ENCODE data around the gene HNF1A. TPM values are rescaled to one million over a fixed set of nuclear protein-coding genes. Genes with fewer than 3 reads are reported as not detected.
A peak's percentile ranks its signal among the peaks of the same experiment; 100 is the strongest.

HNF1A gene
- polyA plus RNA-seq, 3 donors = 0.03 TPM; not detected in 2

- DNase-seq = no peak
- no peaks in the 10 kb centered on the region for H3K79me2 ChIP-seq (ENCODE audit: insufficient read depth, low read length)
- no peak overlapping the region for H3K4me3 Mint-ChIP-seq
- H3K4me1 Mint-ChIP-seq = peaks cover 66% of the 10 kb centered on the region
- H3K27ac ChIP-seq (ENCODE audit: low read depth in 1 of 2, low read length in 2 of 2) = no peak overlapping the region
- H4K20me1 ChIP-seq (ENCODE audit: insufficient read depth, low read length) = no peaks in the 10 kb centered on the region
- intact Hi-C loops (cut with micrococcal nuclease) = no loop called here
- H3K4me1 ChIP-seq (ENCODE audit: control insufficient read depth in 1 of 2, insufficient read depth in 2 of 2, low read length in 2 of 2) = peaks cover 52 to 63% of the 10 kb centered on the region in 2 donors
- no peak overlapping the region for H3K4me2 ChIP-seq (replicated peaks; ENCODE audit: extremely low read depth, low read length, poor library complexity, severe bottlenecking)
- H3K9ac ChIP-seq (ENCODE audit: insufficient read depth, low read length, poor library complexity, severe bottlenecking) = no peak overlapping the region
- H3K4me3 ChIP-seq (replicated peaks in 1 of 3; ENCODE audit: low read depth in 2 of 3, low read length in 3 of 3) = no peak overlapping the region
- TF ChIP-seq CTCF (IDR thresholded peaks at IDR 0.05) = no peak
- peaks cover 0 to 2% (median 0%) of the 10 kb centered on the region in 3 donors for H3K27me3 Mint-ChIP-seq (ENCODE audit: low read depth in 3 of 3)
- H3K9me3 ChIP-seq (replicated peaks in 1 of 2; ENCODE audit: control insufficient read depth in 1 of 2, insufficient read depth in 1 of 2, low read length in 2 of 2) = no peaks in the 10 kb centered on the region
- no CpG with 5 or more reads among the region's 4 CpGs for WGBS (ENCODE audit: insufficient coverage)
- no peaks in the 10 kb centered on the region for H3K36me3 Mint-ChIP-seq
- H3K27me3 ChIP-seq (ENCODE audit: control insufficient read depth in 2 of 2, insufficient read depth in 2 of 2, low read length in 2 of 2) = no peaks in the 10 kb centered on the region
- no peaks in the 10 kb centered on the region for H3K9me3 Mint-ChIP-seq
- H3K36me3 ChIP-seq (replicated peaks in 1 of 2; ENCODE audit: control insufficient read depth in 1 of 2, insufficient read depth in 2 of 2, low read length in 2 of 2) = no peaks in the 10 kb centered on the region
- H2AFZ ChIP-seq (ENCODE audit: insufficient read depth, low read depth, low read length, poor library complexity, severe bottlenecking) = no peak overlapping the region
- H3K27ac Mint-ChIP-seq = peak overlapping the region in 2 of 7 donors; percentile 37 to 39
Observed at GRCh38 chr12:120941412-120941811, 36.9 kb upstream of the HNF1A start.

- no peak overlapping the region for H3K9ac ChIP-seq (ENCODE audit: insufficient read depth, low read length, poor library complexity, severe bottlenecking)
- WGBS (ENCODE audit: insufficient coverage) = 50% methylated on average over 1 of the region's 3 CpGs
Observed at GRCh38 chr12:120941846-120942405, 36.4 kb upstream of the HNF1A start.

More at GRCh38 chr12:120941846-120942405, 36.4 kb upstream of the HNF1A start:
- H3K27ac Mint-ChIP-seq = peak overlapping the region in 1 of 7 donors; percentile 39
- no peak for TF ChIP-seq CTCF (IDR thresholded peaks at IDR 0.05)
- no peaks in the 10 kb centered on the region for H3K79me2 ChIP-seq (ENCODE audit: insufficient read depth, low read length)
- no peak overlapping the region for H3K27ac ChIP-seq (ENCODE audit: low read depth in 1 of 2, low read length in 2 of 2)
- no peaks in the 10 kb centered on the region for H3K36me3 Mint-ChIP-seq
- H3K4me3 ChIP-seq (replicated peaks in 1 of 3; ENCODE audit: low read depth in 2 of 3, low read length in 3 of 3) = no peak overlapping the region
- intact Hi-C loops (cut with micrococcal nuclease) = no loop called here
- DNase-seq = peak in 1 of 3 donors; percentile 20
- no peaks in the 10 kb centered on the region for H4K20me1 ChIP-seq (ENCODE audit: insufficient read depth, low read length)
- H3K4me3 Mint-ChIP-seq = no peak overlapping the region
- H3K36me3 ChIP-seq (replicated peaks in 1 of 2; ENCODE audit: control insufficient read depth in 1 of 2, insufficient read depth in 2 of 2, low read length in 2 of 2) = no peaks in the 10 kb centered on the region
- H3K4me2 ChIP-seq (replicated peaks; ENCODE audit: extremely low read depth, low read length, poor library complexity, severe bottlenecking) = no peak overlapping the region
- H3K9me3 Mint-ChIP-seq = no peaks in the 10 kb centered on the region
- H2AFZ ChIP-seq (ENCODE audit: insufficient read depth, low read depth, low read length, poor library complexity, severe bottlenecking) = peak overlapping the region; percentile 23
- peaks cover 47 to 58% of the 10 kb centered on the region in 2 donors for H3K4me1 ChIP-seq (ENCODE audit: control insufficient read depth in 1 of 2, insufficient read depth in 2 of 2, low read length in 2 of 2)
- no peaks in the 10 kb centered on the region for H3K27me3 ChIP-seq (ENCODE audit: control insufficient read depth in 2 of 2, insufficient read depth in 2 of 2, low read length in 2 of 2)
- H3K27me3 Mint-ChIP-seq (ENCODE audit: low read depth in 3 of 3) = peaks cover 0 to 2% (median 0%) of the 10 kb centered on the region in 3 donors
- H3K4me1 Mint-ChIP-seq = peaks cover 61% of the 10 kb centered on the region
- no peaks in the 10 kb centered on the region for H3K9me3 ChIP-seq (replicated peaks in 1 of 2; ENCODE audit: control insufficient read depth in 1 of 2, insufficient read depth in 1 of 2, low read length in 2 of 2)

Data from CD14-positive monocyte (primary cell).